Measurements from ENCODE around the gene SLCO2B1. TPM values are rescaled to one million over a fixed set of nuclear protein-coding genes. Genes with fewer than 3 reads are reported as not detected.

Gene SLCO2B1
- total and polyA plus RNA-seq, 2 experiments from 2014 or later, result 0.07 TPM; not detected in 1

GRCh38 chr11:75196426-75196825 lies 45.5 kb downstream of the SLCO2B1 start:
- no peak overlapping the region for H3K4me3 ChIP-seq
- TF ChIP-seq, protein P1, sequence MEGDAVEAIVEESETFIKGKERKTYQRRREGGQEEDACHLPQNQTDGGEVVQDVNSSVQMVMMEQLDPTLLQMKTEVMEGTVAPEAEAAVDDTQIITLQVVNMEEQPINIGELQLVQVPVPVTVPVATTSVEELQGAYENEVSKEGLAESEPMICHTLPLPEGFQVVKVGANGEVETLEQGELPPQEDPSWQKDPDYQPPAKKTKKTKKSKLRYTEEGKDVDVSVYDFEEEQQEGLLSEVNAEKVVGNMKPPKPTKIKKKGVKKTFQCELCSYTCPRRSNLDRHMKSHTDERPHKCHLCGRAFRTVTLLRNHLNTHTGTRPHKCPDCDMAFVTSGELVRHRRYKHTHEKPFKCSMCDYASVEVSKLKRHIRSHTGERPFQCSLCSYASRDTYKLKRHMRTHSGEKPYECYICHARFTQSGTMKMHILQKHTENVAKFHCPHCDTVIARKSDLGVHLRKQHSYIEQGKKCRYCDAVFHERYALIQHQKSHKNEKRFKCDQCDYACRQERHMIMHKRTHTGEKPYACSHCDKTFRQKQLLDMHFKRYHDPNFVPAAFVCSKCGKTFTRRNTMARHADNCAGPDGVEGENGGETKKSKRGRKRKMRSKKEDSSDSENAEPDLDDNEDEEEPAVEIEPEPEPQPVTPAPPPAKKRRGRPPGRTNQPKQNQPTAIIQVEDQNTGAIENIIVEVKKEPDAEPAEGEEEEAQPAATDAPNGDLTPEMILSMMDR (IDR thresholded peaks at IDR 0.05; ENCODE audit: low read depth, low read length), result no peak
- H3K27ac ChIP-seq, result no peak overlapping the region
- H3K9me3 ChIP-seq (ENCODE audit: low read depth), result no peaks in the 10 kb centered on the region
- no peak for DNase-seq (ENCODE audit: low read depth in 1 of 2, low spot score in 1 of 2)
- no peaks in the 10 kb centered on the region for H3K27me3 ChIP-seq
- H3K4me1 ChIP-seq (ENCODE audit: low read depth), result no peaks in the 10 kb centered on the region
- no peaks in the 10 kb centered on the region for H3K36me3 ChIP-seq

DNA sequence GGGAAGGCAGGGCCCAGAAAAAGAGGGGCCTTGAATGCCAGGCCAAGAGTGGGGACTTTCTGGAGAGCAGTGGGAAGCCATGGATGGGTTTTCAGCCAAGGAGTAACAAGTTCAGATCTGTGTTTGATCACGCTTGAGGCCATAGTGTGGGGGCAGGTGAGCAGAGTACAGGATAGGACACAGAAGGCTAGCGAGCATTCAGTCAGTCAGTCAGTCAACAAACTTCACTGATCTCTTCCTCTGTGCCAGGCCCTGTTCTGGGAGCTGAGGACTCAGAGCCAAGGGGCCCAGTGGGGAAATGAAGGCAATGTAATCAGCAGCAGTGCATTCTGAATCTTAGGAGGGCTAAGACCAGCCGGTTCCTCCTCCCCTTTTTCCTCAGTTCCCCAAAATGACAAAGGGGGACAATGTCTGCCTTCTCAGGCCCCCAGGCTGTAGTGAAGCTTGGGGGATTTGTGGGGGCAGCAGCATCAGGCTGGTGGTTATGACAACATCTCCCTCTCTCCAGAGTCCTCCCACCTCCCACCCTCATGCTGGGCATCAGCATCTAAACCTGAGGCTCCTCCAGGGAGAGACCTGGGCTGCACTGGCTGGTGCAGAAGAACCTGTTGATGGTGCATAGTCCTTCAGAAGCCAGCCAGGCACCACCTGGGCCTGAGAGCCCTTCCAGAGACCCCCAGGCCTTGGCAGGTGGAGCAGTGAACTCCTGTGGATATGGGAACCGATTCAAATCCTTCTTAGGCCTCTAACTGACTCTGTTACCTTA lies 46.8 kb downstream of the SLCO2B1 start:
- H3K4me1 ChIP-seq (ENCODE audit: low read depth), result no peaks in the 10 kb centered on the region
- H3K9me3 ChIP-seq (ENCODE audit: low read depth), result no peaks in the 10 kb centered on the region
- H3K27me3 ChIP-seq, result no peaks in the 10 kb centered on the region
- DNase-seq (ENCODE audit: low read depth in 1 of 2, low spot score in 1 of 2), result no peak
- H3K27ac ChIP-seq, result no peak overlapping the region
- H3K4me3 ChIP-seq, result no peak overlapping the region
- H3K36me3 ChIP-seq, result no peaks in the 10 kb centered on the region
- TF ChIP-seq, protein P1 (IDR thresholded peaks at IDR 0.05; ENCODE audit: low read depth, low read length), result no peak

- no peaks in the 10 kb centered on the region for H3K4me1 ChIP-seq (ENCODE audit: low read depth)
- H3K27me3 ChIP-seq, result no peaks in the 10 kb centered on the region
- no peaks in the 10 kb centered on the region for H3K36me3 ChIP-seq
- no peak overlapping the region for H3K4me3 ChIP-seq
- H3K27ac ChIP-seq, result no peak overlapping the region
- no peak for DNase-seq (ENCODE audit: low read depth in 1 of 2, low spot score in 1 of 2)
- no peaks in the 10 kb centered on the region for H3K9me3 ChIP-seq (ENCODE audit: low read depth)
- TF ChIP-seq, protein P1 (IDR thresholded peaks at IDR 0.05; ENCODE audit: low read depth, low read length), result no peak
Measured at GRCh38 chr11:75198278-75198973, 47.5 kb downstream of the SLCO2B1 start.

DNA sequence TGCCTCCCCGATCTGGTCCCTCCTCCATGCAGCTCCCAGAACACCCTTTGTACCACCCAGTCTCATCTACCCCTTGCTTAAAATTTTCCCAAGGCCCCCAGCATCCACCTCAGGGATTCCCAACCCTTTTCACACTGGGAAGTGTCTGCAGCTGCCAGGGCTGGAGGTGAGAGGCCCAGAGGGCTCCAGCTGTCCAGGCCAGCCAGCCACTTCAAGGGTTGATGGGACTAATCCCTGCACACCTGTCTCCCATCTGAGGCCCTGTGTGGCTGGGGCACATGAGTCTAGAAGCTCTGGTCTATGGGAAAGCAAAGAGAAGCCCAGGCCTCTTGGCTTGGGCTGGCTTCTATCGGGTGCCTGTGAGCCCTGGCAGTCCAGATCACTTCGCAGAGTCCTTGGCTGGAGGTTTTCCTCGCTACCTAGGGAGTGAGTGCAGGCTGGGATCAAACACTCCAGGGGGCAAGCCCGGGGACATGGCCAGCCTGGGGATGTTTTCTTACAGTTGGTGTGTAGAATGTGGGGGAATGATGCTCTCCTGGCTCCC lies 48.6 kb downstream of the SLCO2B1 start:
- TF ChIP-seq, protein P1 (IDR thresholded peaks at IDR 0.05; ENCODE audit: low read depth, low read length), result no peak
- no peak for DNase-seq (ENCODE audit: low read depth in 1 of 2, low spot score in 1 of 2)
- H3K36me3 ChIP-seq, result no peaks in the 10 kb centered on the region
- H3K27ac ChIP-seq, result no peak overlapping the region
- H3K4me1 ChIP-seq (ENCODE audit: low read depth), result no peaks in the 10 kb centered on the region
- no peaks in the 10 kb centered on the region for H3K9me3 ChIP-seq (ENCODE audit: low read depth)
- no peak overlapping the region for H3K4me3 ChIP-seq
- H3K27me3 ChIP-seq, result no peaks in the 10 kb centered on the region

DNA sequence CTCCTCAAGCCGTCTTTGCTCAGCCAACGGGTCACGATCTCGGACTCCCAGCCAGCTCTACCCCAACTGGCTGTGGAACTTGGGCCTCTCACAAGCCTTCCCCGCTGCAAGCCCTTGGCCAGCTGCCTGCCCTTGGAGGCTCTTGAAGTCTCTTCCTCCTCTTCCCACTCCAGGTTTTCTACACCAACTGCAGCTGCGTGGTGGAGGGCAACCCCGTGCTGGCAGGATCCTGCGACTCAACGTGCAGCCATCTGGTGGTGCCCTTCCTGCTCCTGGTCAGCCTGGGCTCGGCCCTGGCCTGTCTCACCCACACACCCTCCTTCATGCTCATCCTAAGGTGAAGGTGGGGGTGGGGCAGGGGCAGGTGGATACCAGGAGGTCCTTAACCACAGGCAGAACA lies 49.1 kb downstream of the SLCO2B1 start:
- TF ChIP-seq, protein P1 (IDR thresholded peaks at IDR 0.05; ENCODE audit: low read depth, low read length), result no peak
- Histone ChIP-seq H3K4me3 (no peak overlapping the region), H3K9me3 (ENCODE audit: low read depth) (no peaks in the 10 kb centered on the region), H3K4me1 (ENCODE audit: low read depth) (no peaks in the 10 kb centered on the region), H3K27ac (no peak overlapping the region), H3K36me3 (no peaks in the 10 kb centered on the region), H3K27me3 (no peaks in the 10 kb centered on the region)
- DNase-seq (ENCODE audit: low read depth in 1 of 2, low spot score in 1 of 2), result no peak

Measured in cardiac muscle cell (in vitro differentiated cells and primary cell).